PC-3 (cell line): ENCODE results near the gene THBS4. TPM values are rescaled to one million over a fixed set of nuclear protein-coding genes. Genes with fewer than 3 reads are reported as not detected.

Source experiments
- ATAC-seq: fragments of 200-7000 bp; cut with Tn5 transposase; 2 replicates; pipeline ENCODE4 v1.9.1; 2020; ENCODE audit warnings: mild to moderate bottlenecking, moderate library complexity
- BruUV-seq: library from RNA; stranded (reverse); fragments of 400-500 nt; replicated peaks from 2 replicates; lab custom pipeline; 2021; lab: Mats Ljungman, UMichigan
- CTCF ChIA-PET: fragments of 300-600 bp; sonication (Branson Sonifier 250); formaldehyde crosslinking; loops from one replicate; lab custom pipeline; 2022; ENCODE audit warnings: antibody characterized with exemption; lab: Charles Lee
- POLR2A ChIA-PET: fragments of 300-600 bp; sonication (Branson Sonifier 250); formaldehyde crosslinking; loops from one replicate; lab custom pipeline; 2022; ENCODE audit warnings: antibody characterized with exemption; ENCODE audit not compliant: unreplicated experiment; lab: Charles Lee
- DNase-seq: peaks from one replicate; pipeline ENCODE4 v3.0.0-alpha.2; 2015
- H2AFZ ChIP-seq: fragments of 300-600 bp; sonication (generic); 2 replicates; pipeline ENCODE4 v1.6.0; 2016; ENCODE audit warnings: antibody characterized with exemption, low read length
- H3F3A ChIP-seq: fragments of 300-600 bp; sonication (generic); one replicate; pipeline ENCODE4 v1.6.0; 2017; ENCODE audit warnings: antibody characterized with exemption, low read length, control low read depth, mild to moderate bottlenecking; ENCODE audit not compliant: unreplicated experiment
- H3K27ac ChIP-seq: fragments of 300-600 bp; sonication (generic); 2 replicates; pipeline ENCODE4 v1.5.1; 2016; ENCODE audit warnings: mild to moderate bottlenecking, low read length
- H3K27me3 ChIP-seq: fragments of 300-600 bp; sonication (generic); 2 replicates; pipeline ENCODE4 v1.6.1; 2016; ENCODE audit warnings: low read length, mixed read lengths
- H3K36me3 ChIP-seq: fragments of 300-600 bp; sonication (generic); 2 replicates; pipeline ENCODE4 v1.6.1; 2016; ENCODE audit warnings: low read depth, mixed run types, low read length, mixed read lengths
- H3K4me1 ChIP-seq: fragments of 300-600 bp; sonication (generic); 2 replicates; pipeline ENCODE4 v1.5.1; 2016; ENCODE audit warnings: low read length; ENCODE audit not compliant: insufficient read depth
- H3K4me2 ChIP-seq: fragments of 300-600 bp; sonication (generic); 2 replicates; pipeline ENCODE4 v1.6.0; 2016; ENCODE audit warnings: low read length
- H3K4me3 ChIP-seq: fragments of 300-600 bp; sonication (generic); 2 replicates; pipeline ENCODE4 v1.5.1; 2016; ENCODE audit warnings: mild to moderate bottlenecking, low read length, mixed read lengths
- H3K79me2 ChIP-seq: fragments of 300-600 bp; sonication (generic); 2 replicates; pipeline ENCODE4 v1.6.1; 2017; ENCODE audit warnings: low read length, mixed read lengths
- H3K9ac ChIP-seq: fragments of 300-600 bp; sonication (generic); 2 replicates; pipeline ENCODE4 v1.6.0; 2016; ENCODE audit warnings: mild to moderate bottlenecking, low read length
- H3K9me2 ChIP-seq: fragments of 300-600 bp; sonication (generic); replicated peaks from 2 replicates; pipeline ENCODE4 v1.6.1; 2016; ENCODE audit warnings: mixed run types, low read length, mixed read lengths
- H3K9me3 ChIP-seq: fragments of 300-600 bp; sonication (generic); 2 replicates; pipeline ENCODE4 v1.6.1; 2016; ENCODE audit warnings: low read length, mixed read lengths
- H4K20me1 ChIP-seq: fragments of 300-600 bp; sonication (generic); 2 replicates; pipeline ENCODE4 v1.6.1; 2016; ENCODE audit warnings: low read length, mixed read lengths
- CTCF ChIP-seq: fragments of 300-600 bp; sonication (generic); conservative IDR thresholded peaks from 2 replicates; pipeline ENCODE4 v1.5.1; 2017; ENCODE audit warnings: antibody characterized with exemption, low read depth, mild to moderate bottlenecking, low read length
- EZH2 ChIP-seq: fragments of 300-600 bp; sonication (generic); IDR thresholded peaks from one replicate; pipeline ENCODE4 v1.6.1; 2017; ENCODE audit warnings: antibody characterized with exemption, mild to moderate bottlenecking, low read length; ENCODE audit not compliant: unreplicated experiment
- EZH2phosphoT487 ChIP-seq: fragments of 300-600 bp; sonication (generic); IDR thresholded peaks from 2 replicates; pipeline ENCODE4 v1.6.1; 2018; ENCODE audit warnings: mild to moderate bottlenecking, antibody characterized with exemption, low read length, borderline replicate concordance
- intact Hi-C: fragments of 100-400 bp; cut with micrococcal nuclease; formaldehyde crosslinking; loops from 2 replicates; pipeline ENCODE4 v1.9.0; 2023
- total RNA-seq: library from RNA; depleted of rRNA; stranded (reverse); fragments of >200 nt; gene quantifications from 2 replicates; pipeline ENCODE4 v1.2.3, GENCODE V29; 2014

Gene THBS4
- total RNA-seq, 1 experiment from 2014 or later: 0.29 TPM

GRCh38 chr5:79990205-79990597 lies 44.9 kb upstream of the THBS4 start:
- H3K79me2 ChIP-seq: peaks cover 21% of the 10 kb centered on the region
- H3K27ac ChIP-seq: peak overlapping the region; percentile 68; the same call in 1 of the 2 replicates
- H3K9ac ChIP-seq: peak overlapping the region; percentile 94
- peak overlapping the region; percentile 99 for H2AFZ ChIP-seq
- no peaks in the 10 kb centered on the region for H3K9me3 ChIP-seq
- BruUV-seq: TSS peak; percentile 54
- DNase-seq: peak; percentile 1
- H3K4me1 ChIP-seq: peaks cover 16% of the 10 kb centered on the region
- H3K4me2 ChIP-seq: peak overlapping the region; percentile 93
- CTCF ChIA-PET: interaction anchor here (0.8 kb wide), 1 partner anchor 93 kb away, joined by 3 read pairs; no protein-coding TSS in a partner anchor
- intact Hi-C loops: no loop called here
- no peaks in the 10 kb centered on the region for H4K20me1 ChIP-seq
- peaks cover 6% of the 10 kb centered on the region for H3K36me3 ChIP-seq
- TF ChIP-seq EZH2phosphoT487 (no peak), EZH2 (no peak), CTCF (no peak)
- H3K4me3 ChIP-seq: peak overlapping the region; percentile 100
- H3K9me2 ChIP-seq: no peaks in the 10 kb centered on the region
- ATAC-seq: peak; percentile 10; the same call in 1 of the 2 replicates
- no peaks in the 10 kb centered on the region for H3K27me3 ChIP-seq
- POLR2A ChIA-PET: no interaction called here
- H3F3A ChIP-seq: no peaks in the 10 kb centered on the region

GRCh38 chr5:79990598-79991507 lies 44.3 kb upstream of the THBS4 start, which contains the start of gene MTX3:
Gene MTX3 (minus strand): TSS chr5:79991262. CDS start chr5:79991238, 24 bp downstream.
- ChIA-PET POLR2A (no interaction called here), CTCF (interaction anchor here (0.8 kb wide), 1 partner anchor 92 kb away, joined by 3 read pairs; no protein-coding TSS in a partner anchor)
- peaks cover 6% of the 10 kb centered on the region for H3K36me3 ChIP-seq
- H3K27ac ChIP-seq: peak within 1 kb of the TSS; percentile 68
- no peaks in the 10 kb centered on the region for H3F3A ChIP-seq
- no TSS peak for BruUV-seq
- H3K4me3 ChIP-seq: peak within 1 kb of the TSS; percentile 100
- peak within 1 kb of the TSS; percentile 94 for H3K9ac ChIP-seq
- H3K4me1 ChIP-seq: peaks cover 16% of the 10 kb centered on the region
- H3K9me3 ChIP-seq: no peaks in the 10 kb centered on the region
- no peaks in the 10 kb centered on the region for H4K20me1 ChIP-seq
- ATAC-seq: peak; percentile 90
- peak; percentile 76 for DNase-seq
- intact Hi-C loops: loop anchor here (1.0 kb wide), 1 partner anchor 92 kb away; no protein-coding TSS in a partner anchor
- peak within 1 kb of the TSS; percentile 93 for H3K4me2 ChIP-seq
- H3K27me3 ChIP-seq: no peaks in the 10 kb centered on the region
- H2AFZ ChIP-seq: peak within 1 kb of the TSS; percentile 99
- H3K79me2 ChIP-seq: peaks cover 21% of the 10 kb centered on the region
- H3K9me2 ChIP-seq: no peaks in the 10 kb centered on the region
- no peak for TF ChIP-seq CTCF
